Measurements from ENCODE around the gene CCDC102A.

- TF ChIP-seq ZNF274 (IDR thresholded peaks at IDR 0.05; ENCODE audit: low read depth, low read length) = no peak
- TF ChIP-seq YY1 (IDR thresholded peaks at IDR 0.05; ENCODE audit: insufficient read depth, insufficient read length) = no peak
Measured at GRCh38 chr16:57477531-57478202, 58.7 kb downstream of the CCDC102A start.

All from NT2/D1 (cell line).